ENCODE measurements around the gene NIM1K.

GRCh38 chr5:43302481-43302880, 110.5 kb downstream of the NIM1K start:
- TF ChIP-seq CTCF (IDR thresholded peaks at IDR 0.05), result no peak
- TF ChIP-seq POLR2AphosphoS5 (IDR thresholded peaks at IDR 0.05), result no peak
